SJCRH30 (cell line): Measurements from ENCODE around the gene CYB561D1. TPM values are rescaled to one million over a fixed set of nuclear protein-coding genes. Genes with fewer than 3 reads are reported as not detected.
A peak's percentile ranks its signal among the peaks of the same experiment; 100 is the strongest.

Experiments
- DNase-seq, 2 experiments: peaks; one replicate each; pipeline ENCODE4 v3.0.0-alpha.2; 2015 to 2020
- H3K27ac ChIP-seq: fragments of 250-450 bp; sonication (Bioruptor Pico); 2 replicates; pipeline ENCODE4 v1.5.1; 2020; ENCODE audit warnings: mild to moderate bottlenecking, moderate library complexity
- H3K27me3 ChIP-seq: fragments of 250-450 bp; sonication (Bioruptor Pico); 2 replicates; pipeline ENCODE4 v1.5.1; 2020; ENCODE audit warnings: mild to moderate bottlenecking, moderate library complexity
- H3K36me3 ChIP-seq: fragments of 250-450 bp; sonication (Bioruptor Pico); 2 replicates; pipeline ENCODE4 v1.5.1; 2020; ENCODE audit warnings: mild to moderate bottlenecking, moderate library complexity
- H3K4me1 ChIP-seq: fragments of 250-450 bp; sonication (Bioruptor Pico); 2 replicates; pipeline ENCODE4 v1.5.1; 2020; ENCODE audit warnings: mild to moderate bottlenecking, moderate library complexity
- H3K4me3 ChIP-seq: fragments of 250-450 bp; sonication (Bioruptor Pico); 2 replicates; pipeline ENCODE4 v1.5.1; 2020; ENCODE audit warnings: mild to moderate bottlenecking, moderate library complexity
- H3K9me3 ChIP-seq: fragments of 250-450 bp; sonication (Bioruptor Pico); replicated peaks from 2 replicates; pipeline ENCODE4 v1.5.1; 2020; ENCODE audit warnings: mild to moderate bottlenecking, moderate library complexity
- total RNA-seq: library from RNA; depleted of rRNA; stranded (reverse); fragments of >200 nt; shearing (Covaris generic); gene quantifications from 2 replicates; pipeline ENCODE4 v1.2.3, GENCODE V29; 2014

CYB561D1 gene
- total RNA-seq, 1 experiment from 2014 or later: 9.7 TPM

DNA sequence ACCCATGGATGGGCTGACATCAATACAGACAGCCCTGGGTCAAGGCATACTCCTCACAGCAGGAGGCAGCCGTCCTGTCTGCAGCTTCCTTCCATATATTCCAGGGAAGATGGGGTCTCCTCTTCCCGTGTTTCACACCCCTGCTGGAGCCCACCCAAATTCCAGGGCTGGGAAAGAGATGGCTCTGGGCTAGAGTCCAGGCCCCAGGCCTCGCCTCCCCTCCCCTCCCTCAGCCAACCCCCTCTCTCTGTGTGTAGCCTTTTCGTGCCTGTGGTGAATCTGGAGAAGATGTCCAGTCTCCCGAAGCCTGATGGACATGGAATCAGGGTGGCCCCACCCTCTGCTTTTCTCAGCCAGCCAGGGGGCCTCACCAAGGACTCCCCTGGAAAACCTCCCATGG is 6.6 kb upstream of the CYB561D1 start:
- Histone ChIP-seq H3K9me3 (no peaks in the 10 kb centered on the region), H3K27me3 (no peaks in the 10 kb centered on the region), H3K4me1 (no peaks in the 10 kb centered on the region), H3K27ac (no peak overlapping the region), H3K36me3 (no peaks in the 10 kb centered on the region; the same call in 1 of the 2 replicates), H3K4me3 (no peak overlapping the region)
- DNase-seq: no peak

DNA sequence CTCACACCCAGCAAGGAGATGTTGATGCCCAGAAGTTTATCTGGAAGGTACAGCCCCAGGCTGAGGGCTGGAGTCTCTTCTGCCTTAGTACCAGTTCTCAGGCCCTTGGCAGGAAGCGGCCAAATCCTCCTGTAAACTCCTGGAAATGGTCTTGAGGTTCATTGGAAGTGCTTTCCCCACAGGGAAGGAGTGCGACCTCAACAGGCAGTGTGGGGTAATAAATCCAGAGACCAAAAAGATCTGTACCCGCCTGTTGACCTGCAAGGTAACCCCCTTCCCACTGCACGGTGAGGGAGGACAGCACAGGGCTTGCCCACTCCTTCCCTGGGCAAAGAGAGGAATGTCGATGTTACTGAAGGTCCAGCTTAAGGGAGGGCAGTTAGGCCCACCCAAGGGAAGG is 5.7 kb upstream of the CYB561D1 start:
- Histone ChIP-seq H3K27me3 (no peaks in the 10 kb centered on the region), H3K9me3 (no peaks in the 10 kb centered on the region), H3K4me3 (no peak overlapping the region), H3K4me1 (no peaks in the 10 kb centered on the region; the same call in 1 of the 2 replicates), H3K27ac (no peak overlapping the region), H3K36me3 (no peaks in the 10 kb centered on the region; the same call in 1 of the 2 replicates)
- DNase-seq: no peak

- H3K9me3 ChIP-seq: no peaks in the 10 kb centered on the region
- H3K36me3 ChIP-seq: no peaks in the 10 kb centered on the region; the same call in 1 of the 2 replicates
- H3K27me3 ChIP-seq: no peaks in the 10 kb centered on the region
- no peak overlapping the region for H3K4me3 ChIP-seq
- H3K4me1 ChIP-seq: peaks cover 3% of the 10 kb centered on the region; the same call in 1 of the 2 replicates
- DNase-seq: no peak
- no peak overlapping the region for H3K27ac ChIP-seq
These were observed 5.2 kb upstream of the CYB561D1 start for GRCh38 chr1:109488696-109489095.

GRCh38 chr1:109490029-109490933 is 3.6 kb upstream of the CYB561D1 start:
- no peak overlapping the region for H3K4me3 ChIP-seq
- H3K36me3 ChIP-seq: no peaks in the 10 kb centered on the region; the same call in 1 of the 2 replicates
- DNase-seq: peak; percentile 65 to 83
- no peak overlapping the region for H3K27ac ChIP-seq
- no peaks in the 10 kb centered on the region for H3K27me3 ChIP-seq
- peaks cover 3% of the 10 kb centered on the region; the same call in 1 of the 2 replicates for H3K4me1 ChIP-seq
- no peaks in the 10 kb centered on the region for H3K9me3 ChIP-seq

DNA sequence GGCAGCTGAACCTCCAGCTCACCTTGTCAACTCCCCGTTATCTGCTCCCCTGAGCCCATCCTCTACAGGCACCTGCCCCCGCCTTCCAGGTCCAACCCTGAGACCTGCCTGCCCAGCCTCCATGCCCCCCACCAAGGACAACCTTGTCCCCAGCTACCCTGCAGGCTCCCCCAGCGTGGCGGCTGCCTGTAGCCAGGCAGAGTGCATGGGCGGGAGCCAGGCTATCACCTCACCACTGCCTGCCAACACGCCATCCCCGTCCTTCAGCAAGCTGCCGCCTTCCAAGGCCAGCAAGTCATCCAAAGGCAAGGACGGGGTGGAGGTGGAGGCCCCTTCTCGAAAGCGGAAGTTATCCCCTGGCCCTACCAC is 3.0 kb upstream of the CYB561D1 start:
- Histone ChIP-seq H3K27ac (no peak overlapping the region), H3K9me3 (no peaks in the 10 kb centered on the region), H3K4me3 (no peak overlapping the region), H3K27me3 (no peaks in the 10 kb centered on the region), H3K36me3 (no peaks in the 10 kb centered on the region; the same call in 1 of the 2 replicates), H3K4me1 (peaks cover 3% of the 10 kb centered on the region; the same call in 1 of the 2 replicates)
- DNase-seq: no peak

GRCh38 chr1:109491372-109491771 is 2.5 kb upstream of the CYB561D1 start:
- no peak overlapping the region for H3K4me3 ChIP-seq
- peaks cover 3% of the 10 kb centered on the region; the same call in 1 of the 2 replicates for H3K4me1 ChIP-seq
- no peaks in the 10 kb centered on the region for H3K9me3 ChIP-seq
- H3K27me3 ChIP-seq: no peaks in the 10 kb centered on the region
- no peak for DNase-seq
- H3K27ac ChIP-seq: no peak overlapping the region
- no peaks in the 10 kb centered on the region; the same call in 1 of the 2 replicates for H3K36me3 ChIP-seq

DNA sequence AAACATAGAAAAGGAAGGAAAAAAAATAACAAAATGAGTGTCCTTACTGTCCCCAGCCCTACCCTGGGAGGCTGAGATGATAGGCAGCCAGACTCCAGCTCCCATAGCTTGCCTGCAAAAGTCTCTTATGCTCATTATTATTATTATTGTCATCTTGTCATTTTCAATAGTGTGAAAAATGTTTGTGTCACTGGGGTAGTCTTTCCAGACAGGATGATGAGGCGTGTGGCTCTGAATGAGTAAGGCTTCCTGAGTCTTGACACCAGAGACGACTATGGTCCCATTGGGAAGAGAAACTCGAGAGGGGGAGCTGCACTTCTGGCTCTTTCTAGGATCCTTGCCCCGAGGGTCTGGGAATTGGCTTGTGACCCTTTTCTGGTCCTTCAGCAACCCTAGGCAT is 1.1 kb upstream of the CYB561D1 start:
- no peaks in the 10 kb centered on the region for H3K27me3 ChIP-seq
- peaks cover 3% of the 10 kb centered on the region; the same call in 1 of the 2 replicates for H3K4me1 ChIP-seq
- no peak overlapping the region for H3K4me3 ChIP-seq
- no peak for DNase-seq
- no peaks in the 10 kb centered on the region for H3K9me3 ChIP-seq
- no peak overlapping the region for H3K27ac ChIP-seq
- H3K36me3 ChIP-seq: no peaks in the 10 kb centered on the region

GRCh38 chr1:109493227-109493626 is 667 bp upstream of the CYB561D1 start:
- Histone ChIP-seq H3K36me3 (no peaks in the 10 kb centered on the region), H3K4me1 (peaks cover 3% of the 10 kb centered on the region; the same call in 1 of the 2 replicates), H3K9me3 (no peaks in the 10 kb centered on the region), H3K27me3 (no peaks in the 10 kb centered on the region), H3K27ac (no peak overlapping the region), H3K4me3 (peak overlapping the region; percentile 67)
- peak in 1 of 2 experiments; percentile 28 for DNase-seq

DNA sequence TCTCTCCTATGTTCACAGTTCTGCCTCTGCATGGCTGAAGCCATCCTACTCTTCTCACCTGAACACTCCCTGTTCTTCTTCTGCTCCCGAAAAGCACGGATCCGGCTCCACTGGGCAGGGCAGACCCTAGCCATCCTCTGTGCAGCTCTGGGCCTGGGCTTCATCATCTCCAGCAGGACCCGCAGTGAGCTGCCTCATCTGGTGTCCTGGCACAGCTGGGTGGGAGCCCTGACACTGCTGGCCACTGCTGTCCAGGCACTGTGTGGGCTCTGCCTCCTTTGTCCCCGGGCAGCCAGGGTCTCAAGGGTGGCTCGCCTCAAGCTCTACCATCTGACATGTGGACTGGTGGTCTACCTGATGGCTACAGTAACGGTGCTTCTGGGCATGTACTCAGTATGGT is 1.8 kb downstream of the CYB561D1 start:
- no peak for DNase-seq
- Histone ChIP-seq H3K9me3 (no peaks in the 10 kb centered on the region), H3K36me3 (0 out of 2 replicates have a peak, but pooled peaks cover 3% of the 10 kb centered on the region), H3K27me3 (no peaks in the 10 kb centered on the region), H3K4me1 (peaks cover 23% of the 10 kb centered on the region), H3K27ac (no peak overlapping the region), H3K4me3 (no peak overlapping the region)

DNA sequence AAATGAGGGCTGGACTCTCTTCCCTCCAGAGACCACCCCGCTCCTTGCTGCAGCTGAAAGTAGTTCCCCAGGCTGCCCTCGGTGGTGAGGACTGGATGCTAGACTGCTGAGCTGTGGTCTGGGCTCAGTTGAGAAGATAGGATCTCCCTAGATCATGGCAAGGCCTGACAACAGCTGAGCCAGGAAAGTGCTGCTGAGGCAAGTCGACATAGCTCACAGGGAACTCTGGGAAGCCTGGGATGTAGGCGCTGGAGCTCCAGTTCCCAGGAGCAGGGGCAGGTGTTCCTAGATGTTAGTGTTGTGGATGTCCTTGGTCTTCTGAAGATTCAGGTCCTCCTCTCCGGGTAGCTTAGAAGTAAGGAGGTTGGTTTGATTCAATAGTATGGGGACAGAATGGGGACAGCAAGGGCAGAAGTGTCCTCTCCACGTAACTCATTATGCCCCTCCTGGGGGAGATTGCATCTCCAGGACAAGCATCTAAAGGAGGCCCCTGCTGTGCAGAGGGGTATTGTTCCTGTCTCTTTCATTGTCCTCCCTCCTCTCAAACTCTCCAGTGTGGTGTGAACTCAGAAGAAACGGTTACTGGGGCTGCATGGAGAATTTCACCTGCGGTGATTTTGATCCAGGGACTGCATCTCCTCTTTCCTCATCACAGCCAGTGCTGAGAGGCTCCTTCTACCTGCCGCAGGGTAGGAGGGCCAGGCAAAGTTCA is 3.7 kb downstream of the CYB561D1 start:
- Histone ChIP-seq H3K4me1 (peaks cover 23% of the 10 kb centered on the region), H3K36me3 (0 out of 2 replicates have a peak, but pooled peaks cover 3% of the 10 kb centered on the region), H3K9me3 (no peaks in the 10 kb centered on the region), H3K27me3 (no peaks in the 10 kb centered on the region), H3K27ac (no peak overlapping the region; the same call in 1 of the 2 replicates), H3K4me3 (no peak overlapping the region)
- DNase-seq: no peak

DNA sequence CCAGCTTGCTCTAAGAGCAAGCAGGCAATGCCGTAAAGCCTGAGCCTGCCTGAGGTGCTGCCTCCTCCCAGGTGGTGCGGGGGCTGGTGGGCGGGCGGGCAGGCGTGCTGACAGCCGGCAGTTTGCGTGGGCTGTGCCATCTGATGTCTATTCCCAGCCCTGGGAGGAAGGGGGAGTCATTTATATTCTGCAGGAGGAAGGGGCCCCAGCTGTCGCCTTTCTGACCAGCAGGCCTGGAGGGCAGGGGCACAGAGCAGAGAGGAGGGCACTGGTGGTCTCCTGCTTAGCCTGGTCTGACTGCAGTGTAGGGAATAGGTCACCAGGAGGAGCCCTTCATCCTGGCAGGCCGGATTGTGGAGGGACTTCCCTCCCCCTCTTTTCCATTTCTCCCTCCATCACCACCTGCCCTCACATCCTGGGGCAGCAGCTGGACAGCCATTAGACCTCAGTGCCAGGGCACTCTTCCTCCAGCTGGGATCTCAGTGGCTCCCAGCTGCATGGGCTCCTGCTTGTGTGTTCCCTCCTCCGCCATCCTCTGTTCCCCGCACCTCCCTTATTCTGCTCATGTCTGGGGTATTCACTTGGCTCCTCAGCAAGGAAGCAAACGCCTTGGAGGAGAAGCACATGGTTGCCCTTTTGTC is 4.4 kb downstream of the CYB561D1 start:
- Histone ChIP-seq H3K4me1 (peaks cover 23% of the 10 kb centered on the region), H3K27me3 (no peaks in the 10 kb centered on the region), H3K9me3 (no peaks in the 10 kb centered on the region), H3K36me3 (0 out of 2 replicates have a peak, but pooled peaks cover 3% of the 10 kb centered on the region), H3K4me3 (no peak overlapping the region), H3K27ac (peak overlapping the region; percentile 58)
- peak; percentile 85 to 93 for DNase-seq

GRCh38 chr1:109499081-109499480 is 5.2 kb downstream of the CYB561D1 start:
- no peaks in the 10 kb centered on the region for H3K27me3 ChIP-seq
- peaks cover 20% of the 10 kb centered on the region for H3K4me1 ChIP-seq
- no peak for DNase-seq
- 0 out of 2 replicates have a peak, but pooled peaks cover 3% of the 10 kb centered on the region for H3K36me3 ChIP-seq
- no peaks in the 10 kb centered on the region for H3K9me3 ChIP-seq
- peak overlapping the region; percentile 58; the same call in 1 of the 2 replicates for H3K27ac ChIP-seq
- no peak overlapping the region for H3K4me3 ChIP-seq

- peak; percentile 83 to 88 for DNase-seq
- Histone ChIP-seq H3K27me3 (no peaks in the 10 kb centered on the region), H3K36me3 (0 out of 2 replicates have a peak, but pooled peaks cover 3% of the 10 kb centered on the region), H3K4me1 (peaks cover 20% of the 10 kb centered on the region), H3K27ac (no peak overlapping the region), H3K9me3 (no peaks in the 10 kb centered on the region), H3K4me3 (no peak overlapping the region)
These were observed 6.0 kb downstream of the CYB561D1 start for GRCh38 chr1:109499661-109500536.
